Measurements from ENCODE around the gene NME3. TPM values are rescaled to one million over a fixed set of nuclear protein-coding genes. Genes with fewer than 3 reads are reported as not detected.
"Not testable (repeated sequence)": the region's sequence is repeated elsewhere in the genome, so short reads cannot be mapped to it uniquely, and the experiment has no call there.

NME3 gene
- total RNA-seq, 1 donor from 2014 or later: 38.3 TPM

DNA sequence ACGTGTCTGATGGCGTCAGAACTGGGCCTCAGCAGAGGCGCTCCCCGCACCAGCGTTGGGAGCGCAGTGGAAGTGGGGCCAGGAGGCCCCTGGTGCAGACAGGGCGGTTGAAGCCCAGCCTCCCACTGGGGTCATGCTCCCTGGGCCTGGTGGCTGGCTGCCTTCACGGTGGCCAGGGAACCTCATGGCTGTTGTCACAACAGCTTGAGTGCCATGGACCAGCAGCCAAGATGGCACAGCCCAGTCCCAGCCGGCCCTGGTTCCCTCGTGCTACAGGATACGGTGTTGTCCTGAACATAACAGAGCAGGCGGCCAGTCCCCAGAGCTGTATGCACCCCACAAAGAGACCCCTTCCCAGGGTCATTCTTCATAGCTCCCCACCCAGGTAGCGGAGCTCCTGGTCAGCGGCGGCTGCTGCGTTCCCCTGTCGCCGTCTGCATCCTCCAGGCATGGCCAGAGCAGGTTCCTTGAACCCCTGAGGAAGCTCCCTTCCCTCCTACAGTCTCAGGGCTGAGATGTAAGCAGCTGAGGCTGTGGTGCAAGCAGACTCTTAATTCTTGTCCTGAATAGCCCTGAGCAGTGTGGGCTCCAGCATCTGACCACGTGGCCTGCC lies 29.7 kb downstream of the NME3 start:
- ATAC-seq (peak; percentile 9), DNase-seq (no peak)
- intact Hi-C loops (cut with micrococcal nuclease): no loop called here

DNA sequence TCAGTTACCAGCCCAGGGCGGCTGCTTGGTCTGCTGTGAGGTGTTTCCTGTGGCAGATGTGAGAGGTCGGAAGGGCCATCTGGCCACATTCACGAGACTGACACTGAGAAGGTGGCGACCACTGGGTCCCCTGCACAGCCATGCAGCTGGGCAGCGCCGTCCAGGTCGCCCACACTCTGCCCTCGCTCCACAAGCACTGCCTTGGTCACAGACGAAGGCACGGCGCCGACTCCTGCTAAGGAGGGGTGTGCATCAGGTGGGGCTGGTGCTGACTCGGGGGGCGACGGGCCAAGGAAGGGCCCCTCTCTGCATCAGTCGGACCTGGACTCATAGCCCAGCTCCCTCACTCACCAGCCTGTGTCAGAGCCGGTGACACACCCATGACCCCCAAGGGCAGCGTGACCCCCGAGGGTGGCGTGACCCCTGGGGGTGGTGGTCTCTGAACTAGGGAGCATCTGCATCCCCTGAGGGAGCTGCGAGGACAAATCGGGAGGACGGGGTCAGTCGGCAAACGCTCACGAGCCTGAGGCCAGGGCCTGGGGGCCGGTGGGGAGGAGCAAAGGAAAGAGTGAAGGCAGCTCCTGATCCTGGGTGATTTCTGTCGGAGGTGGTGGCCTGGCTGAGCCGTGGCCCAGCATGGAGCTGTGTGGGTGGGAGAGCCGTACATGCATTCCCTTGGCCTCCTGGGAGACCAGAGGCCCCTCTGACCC lies 30.4 kb downstream of the NME3 start:
- DNase-seq (no peak), ATAC-seq (peak; percentile 10)
- intact Hi-C loops (cut with micrococcal nuclease): no loop called here

DNA sequence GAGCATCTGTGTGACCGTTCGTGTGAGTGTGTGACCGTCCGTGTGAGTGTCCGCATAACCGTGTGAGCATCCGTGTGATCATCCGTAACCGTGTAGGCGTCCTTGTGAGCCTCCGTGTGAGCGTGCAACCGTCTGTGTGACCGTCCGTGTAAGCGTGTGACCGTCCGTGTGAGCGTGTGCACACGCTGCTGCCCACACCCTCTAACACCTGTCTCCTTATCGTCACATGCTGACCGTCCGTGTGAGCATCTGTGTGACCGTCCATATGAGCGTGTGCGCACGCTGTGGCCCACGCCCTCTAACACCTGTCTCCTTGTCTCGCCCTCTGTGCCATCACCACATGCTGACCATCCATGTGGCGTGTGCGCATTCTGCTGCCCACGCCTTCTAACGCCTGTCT lies 31.1 kb downstream of the NME3 start:
- no peak for DNase-seq
- intact Hi-C loops (cut with micrococcal nuclease): no loop called here

DNA sequence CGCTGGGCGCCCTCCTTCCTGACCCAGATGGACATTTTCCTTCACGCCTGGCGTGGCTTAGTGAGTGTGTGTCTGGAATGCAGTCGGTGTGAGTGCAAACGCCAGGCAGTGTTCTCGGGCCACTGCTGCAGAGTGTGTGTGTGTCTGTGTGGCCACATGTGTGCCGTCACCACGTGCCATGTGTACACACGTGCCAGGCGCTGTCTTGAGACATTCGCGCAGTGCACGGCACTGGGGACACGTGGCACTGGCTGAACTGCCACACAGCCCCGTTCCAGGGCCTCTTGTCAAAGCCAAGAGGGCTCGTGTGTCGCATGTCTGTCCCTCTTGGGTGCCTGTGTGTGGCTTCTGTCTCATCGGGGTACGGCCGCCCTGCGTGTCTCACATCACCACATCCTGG lies 36.5 kb downstream of the NME3 start:
- DNase-seq (no peak), ATAC-seq (no peak)
- intact Hi-C loops (cut with micrococcal nuclease): no loop called here

More for the DNA sequence above, 31.1 kb downstream of the NME3 start:
- no peak for ATAC-seq

DNA sequence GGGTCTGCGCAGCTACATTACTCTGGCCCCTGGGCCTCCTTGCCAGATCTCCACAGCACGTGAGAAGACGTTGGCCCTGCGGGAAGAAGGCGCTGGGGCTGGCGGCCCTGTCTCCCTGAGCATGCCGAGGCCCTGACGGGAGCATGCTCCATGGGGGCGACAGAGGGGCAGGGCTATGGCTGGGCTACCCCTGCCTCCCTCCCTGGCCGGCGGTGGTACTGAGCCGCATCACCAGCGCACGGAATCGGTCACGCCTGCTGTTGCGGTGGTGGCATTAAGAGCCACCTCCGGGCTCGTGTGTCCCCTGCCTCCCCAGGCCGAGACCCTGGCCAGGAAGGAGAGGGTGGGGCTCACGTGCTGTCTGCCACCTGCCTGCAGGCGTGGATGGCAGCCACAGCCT lies 37.2 kb downstream of the NME3 start:
- ATAC-seq (no peak), DNase-seq (no peak)
- intact Hi-C loops (cut with micrococcal nuclease): no loop called here

DNA sequence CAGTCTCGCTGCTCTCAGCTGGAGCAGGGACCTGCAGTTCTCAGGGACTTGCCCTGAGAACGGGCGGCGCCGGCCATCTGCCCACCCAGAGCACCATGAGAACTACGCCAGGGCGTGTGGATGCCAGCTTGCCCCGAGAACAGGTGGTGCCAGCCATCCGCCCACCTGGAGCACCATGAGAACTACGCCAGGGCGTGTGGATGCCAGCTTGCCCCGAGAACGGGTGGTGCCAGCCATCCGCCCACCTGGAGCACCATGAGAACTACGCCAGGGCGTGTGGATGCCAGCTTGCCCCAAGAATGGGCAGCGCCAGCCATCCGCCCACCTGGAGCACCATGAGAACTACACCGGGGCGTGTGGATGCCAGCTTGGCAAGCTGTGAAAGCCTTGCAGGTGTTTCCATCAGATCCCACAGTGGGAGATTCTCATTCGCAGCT lies 38.8 kb downstream of the NME3 start:
- DNase-seq; ATAC-seq; intact Hi-C loops (cut with micrococcal nuclease): not testable (repeated sequence)

DNA sequence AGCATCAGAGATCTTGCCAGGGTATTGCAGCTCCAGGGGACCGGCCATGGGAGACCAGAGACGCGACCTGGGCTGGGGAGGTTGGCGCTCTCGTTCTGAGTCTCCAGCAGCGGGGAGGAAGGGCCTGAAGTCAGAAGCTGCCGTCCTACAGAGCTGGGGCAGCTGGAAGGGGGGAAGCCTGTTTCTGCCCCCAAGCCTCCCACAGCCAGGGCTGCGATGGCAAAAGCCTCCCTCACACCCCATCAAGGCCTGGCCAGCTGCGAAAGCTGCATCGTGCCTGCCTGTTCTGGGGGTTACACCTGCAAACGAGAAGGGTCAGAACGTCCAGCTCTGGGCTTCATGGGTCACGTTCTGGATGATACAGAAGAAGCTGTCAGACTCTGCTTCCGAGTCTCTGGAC lies 39.3 kb downstream of the NME3 start:
- DNase-seq (no peak), ATAC-seq (no peak)
- intact Hi-C loops (cut with micrococcal nuclease): no loop called here

DNA sequence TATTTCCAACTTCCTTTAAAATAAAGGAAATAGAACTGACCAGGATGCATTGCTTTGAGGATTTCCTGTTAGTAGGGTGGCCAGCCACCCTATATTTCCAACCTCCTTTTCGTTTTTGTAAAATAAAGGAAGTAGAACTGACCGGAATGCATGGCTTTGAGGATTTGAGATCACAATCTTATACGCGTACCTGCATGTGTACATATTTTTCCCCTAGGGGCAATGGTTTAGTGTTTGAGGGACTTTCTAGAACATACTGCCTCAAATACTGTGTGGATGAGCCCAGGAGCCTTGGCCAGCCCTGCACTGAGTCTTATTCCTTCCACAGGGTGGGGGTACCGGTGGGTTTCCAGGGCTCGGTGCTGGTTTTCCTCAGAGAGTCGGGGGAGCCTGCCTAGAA lies 39.7 kb downstream of the NME3 start:
- intact Hi-C loops (cut with micrococcal nuclease): no loop called here
- DNase-seq (no peak), ATAC-seq (no peak)

DNA sequence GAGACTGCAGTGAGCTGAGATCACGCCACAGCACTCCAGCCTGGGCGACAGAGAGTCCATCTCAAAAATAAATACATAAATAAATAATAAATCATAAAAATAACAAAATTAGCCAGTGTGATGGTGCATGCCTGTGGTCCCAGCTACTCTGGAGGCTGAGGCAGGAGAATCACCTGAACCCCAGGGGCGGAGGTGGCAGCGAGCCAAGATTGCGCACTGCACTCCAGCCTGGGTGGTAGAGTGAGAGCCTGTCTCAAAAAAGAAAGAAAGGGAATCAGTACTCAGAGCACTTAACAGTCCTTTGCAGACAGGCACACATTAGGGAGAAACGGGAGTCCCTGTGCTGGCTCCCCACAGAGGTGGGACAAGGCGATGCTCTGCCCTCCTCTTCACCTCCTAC lies 40.3 kb downstream of the NME3 start:
- DNase-seq (no peak), ATAC-seq (no peak)
- intact Hi-C loops (cut with micrococcal nuclease): no loop called here

DNA sequence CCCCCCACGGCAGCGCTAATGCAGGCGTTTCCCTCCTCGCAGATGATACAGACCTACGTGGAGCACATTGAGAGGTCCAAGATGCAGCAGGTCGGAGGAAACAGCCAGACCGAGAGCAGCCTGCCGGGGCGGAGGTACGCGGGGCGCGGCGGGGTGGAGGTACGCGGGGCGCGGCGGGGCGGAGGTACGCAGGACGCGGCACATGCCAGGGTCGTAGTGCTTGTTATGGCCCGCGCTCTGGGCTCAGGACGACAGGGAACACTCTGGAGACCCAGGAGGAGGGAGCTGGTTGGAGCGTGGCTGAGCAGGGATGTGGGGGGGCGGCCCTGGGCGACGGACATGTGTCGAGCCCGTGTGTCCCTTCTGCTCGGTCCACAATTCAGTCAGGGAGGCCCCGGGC lies 41.9 kb downstream of the NME3 start:
- intact Hi-C loops (cut with micrococcal nuclease): no loop called here
- ATAC-seq (no peak), DNase-seq (no peak)

DNA sequence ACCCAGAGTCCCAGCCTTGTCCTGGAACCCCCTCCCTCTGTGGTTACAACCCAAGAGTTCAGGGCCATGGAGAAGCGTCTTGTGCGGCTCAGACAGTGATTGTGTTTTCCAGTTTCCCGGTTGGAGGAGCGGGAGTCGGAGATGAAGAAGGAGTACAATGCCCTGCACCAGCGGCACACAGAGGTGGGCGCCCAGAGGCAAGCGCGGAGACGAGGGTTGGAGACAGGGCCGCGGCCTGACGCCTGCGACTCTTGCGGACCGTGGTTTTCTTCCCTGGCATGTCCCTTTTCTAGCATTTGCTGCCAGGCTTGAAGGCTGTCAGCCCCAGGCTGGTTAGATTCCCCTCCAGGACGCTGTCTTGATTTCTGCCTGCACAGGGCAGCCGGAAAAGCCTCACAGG lies 42.3 kb downstream of the NME3 start:
- DNase-seq (no peak), ATAC-seq (no peak)
- intact Hi-C loops (cut with micrococcal nuclease): no loop called here

DNA sequence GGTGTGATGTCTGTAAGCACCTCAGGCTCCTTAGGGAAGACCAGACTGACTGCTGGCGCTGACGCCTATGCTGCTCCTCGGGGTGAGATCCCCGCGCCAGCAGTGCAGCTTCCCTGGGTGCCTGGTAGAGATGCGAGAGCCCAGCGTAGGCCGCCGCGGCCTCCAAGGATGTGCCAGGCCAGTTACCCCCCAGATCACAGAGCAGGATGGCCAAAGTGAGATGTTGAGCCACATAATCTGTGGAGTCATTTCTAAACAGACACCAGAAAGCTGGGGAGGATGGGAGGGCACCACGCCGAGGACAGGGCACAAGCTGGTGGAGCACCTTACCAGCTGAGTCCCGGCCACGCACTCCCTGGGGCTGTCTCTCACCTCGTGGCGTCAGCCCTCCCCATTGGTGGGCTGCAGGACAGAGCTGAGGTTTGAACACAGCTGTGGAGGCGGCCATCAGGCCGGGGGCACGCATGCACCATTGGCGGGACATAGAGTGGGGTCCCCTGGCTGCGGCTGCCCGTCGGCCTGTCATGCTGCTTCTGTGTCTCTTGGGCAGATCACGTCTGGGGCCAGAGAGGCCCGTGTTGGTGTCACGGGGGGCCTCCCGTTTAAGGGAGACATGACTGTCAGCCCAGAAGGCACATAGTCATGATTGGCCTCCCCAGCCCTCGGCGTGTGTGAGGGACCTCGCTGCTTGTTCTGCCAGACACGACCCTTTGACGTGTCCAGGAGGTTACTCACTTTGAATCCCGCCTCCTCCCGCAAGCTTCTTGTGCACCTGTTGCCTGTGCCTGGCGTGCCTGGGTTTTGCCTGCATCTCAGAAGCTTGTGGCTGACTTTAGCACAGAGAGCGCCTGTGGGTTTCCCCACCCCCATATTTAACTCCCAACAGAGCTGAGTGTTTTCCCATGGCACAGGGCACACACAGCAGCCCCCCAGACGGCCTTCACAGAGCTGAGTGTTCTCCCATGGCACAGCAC lies 43.4 kb downstream of the NME3 start:
- intact Hi-C loops (cut with micrococcal nuclease): no loop called here
- DNase-seq: no peak
- no peak for ATAC-seq

DNA sequence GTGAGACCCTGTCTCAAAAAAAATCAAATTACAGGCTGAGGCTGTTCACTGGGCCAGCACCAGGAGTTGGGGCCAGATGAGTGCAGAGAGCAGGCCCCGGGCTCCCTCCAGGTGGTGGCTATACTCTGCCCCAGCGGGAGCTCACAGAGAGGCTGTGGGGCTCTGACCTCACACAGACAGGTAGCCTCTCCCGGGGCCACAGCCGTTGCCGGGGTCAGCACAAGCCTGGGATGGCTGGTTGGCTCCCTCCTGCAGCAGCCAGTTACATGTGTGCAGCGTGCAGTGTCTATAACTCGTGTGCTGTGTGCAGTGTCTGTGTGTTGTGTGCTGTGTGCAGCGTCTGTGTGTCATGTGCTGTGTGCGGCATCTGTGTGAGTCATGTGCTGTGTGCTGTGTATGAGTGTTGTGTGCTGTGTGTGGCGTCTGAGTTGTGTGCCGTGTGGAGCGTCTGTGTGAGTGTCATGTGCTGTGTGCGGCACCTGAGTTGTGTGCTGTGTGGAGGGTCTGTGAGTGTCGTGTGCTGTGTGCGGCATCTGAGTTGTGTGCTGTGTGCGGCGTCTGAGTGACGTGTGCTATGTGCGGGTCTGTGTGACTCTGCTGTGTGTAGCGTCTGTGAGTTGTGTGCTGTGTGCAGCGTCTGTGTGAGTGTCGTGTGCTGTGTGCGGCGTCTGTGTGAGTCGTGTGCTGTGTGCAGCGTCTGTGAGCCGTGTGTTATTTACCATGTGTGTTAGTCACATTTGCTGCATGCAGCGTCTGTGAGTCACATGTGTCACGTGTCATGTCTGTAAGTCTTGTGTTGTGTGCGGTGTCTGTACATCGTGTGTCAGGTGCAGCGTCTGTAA lies 44.5 kb downstream of the NME3 start:
- ATAC-seq: no peak
- intact Hi-C loops (cut with micrococcal nuclease): no loop called here
- DNase-seq: no peak

DNA sequence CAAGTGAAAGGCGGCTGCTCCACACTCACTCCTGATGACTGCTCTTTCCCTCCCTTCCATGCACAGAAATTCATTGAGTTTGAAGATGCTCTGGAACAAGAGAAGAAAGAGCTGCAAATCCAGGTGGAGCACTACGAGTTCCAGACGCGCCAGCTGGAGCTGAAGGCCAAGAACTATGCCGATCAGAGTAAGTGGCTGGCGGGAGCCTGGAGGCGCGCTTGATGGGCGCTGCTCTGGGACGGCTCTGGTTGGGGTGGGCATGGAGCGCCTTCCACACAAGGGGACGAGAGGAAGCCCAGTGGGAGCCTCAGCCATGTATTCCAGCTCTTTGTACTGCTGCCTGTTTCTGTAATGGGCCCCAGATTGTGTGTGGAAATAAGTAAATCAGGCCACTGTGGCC lies 46.9 kb downstream of the NME3 start:
- intact Hi-C loops (cut with micrococcal nuclease): no loop called here
- ATAC-seq (no peak), DNase-seq (no peak)

DNA sequence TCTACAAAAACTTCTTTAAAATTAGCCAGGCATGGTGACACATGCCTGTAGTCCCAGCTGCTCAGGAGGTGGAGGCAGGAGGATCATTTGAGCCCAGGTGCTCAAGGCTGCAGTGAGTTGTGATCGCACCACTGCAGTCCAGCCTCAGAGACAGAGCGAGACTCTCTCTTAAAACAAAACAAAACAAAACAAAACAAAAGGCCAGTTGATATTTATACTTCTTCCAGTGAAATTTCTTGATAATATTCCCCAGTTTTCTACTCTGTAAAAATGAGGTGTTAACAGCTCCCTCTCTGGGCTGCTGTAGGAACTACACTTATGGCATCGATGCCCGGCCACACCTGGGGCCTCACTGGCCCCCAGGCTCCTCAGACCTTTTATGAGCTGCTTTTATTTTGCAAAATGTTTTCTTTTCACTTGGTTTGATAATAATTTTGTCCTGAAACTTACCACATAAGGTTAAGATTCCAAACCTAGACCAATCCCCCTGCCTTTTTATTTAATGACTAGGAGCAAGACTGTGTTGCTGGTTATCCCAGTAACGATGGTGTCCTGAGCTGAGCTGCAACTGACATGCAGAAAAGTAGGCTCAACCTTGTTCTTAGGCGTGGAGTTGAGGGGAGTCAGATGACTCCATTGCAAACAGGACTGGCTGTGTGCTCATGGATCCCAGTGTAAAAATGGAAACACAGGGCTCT lies 47.7 kb downstream of the NME3 start:
- intact Hi-C loops (cut with micrococcal nuclease): no loop called here
- DNase-seq: no peak
- ATAC-seq: peak; percentile 30

DNA sequence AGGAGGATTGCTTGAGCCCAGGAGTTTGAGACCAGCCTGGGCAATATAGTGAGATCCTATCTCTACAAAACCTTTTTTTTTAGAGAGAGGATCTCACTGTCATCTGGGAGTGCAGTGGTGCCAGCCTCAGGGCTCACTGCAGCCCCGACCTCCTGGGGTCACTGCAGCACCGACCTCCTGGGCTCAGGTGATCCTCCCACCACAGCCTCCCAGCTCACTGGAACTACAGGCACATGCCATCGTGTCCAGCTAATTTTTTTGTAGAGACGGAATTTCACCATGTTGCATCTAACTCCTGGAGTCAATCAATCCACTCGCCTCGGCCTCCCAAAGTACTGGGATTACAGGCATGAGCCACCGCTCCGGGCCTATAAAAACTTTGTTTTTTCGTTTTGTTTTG lies 50.0 kb downstream of the NME3 start:
- DNase-seq (no peak), ATAC-seq (no peak)
- intact Hi-C loops (cut with micrococcal nuclease): no loop called here

Data from left ventricle myocardium superior (tissue), 1 donor.